ENCODE data around the gene RABAC1. TPM values are rescaled to one million over a fixed set of nuclear protein-coding genes. Genes with fewer than 3 reads are reported as not detected.
"Not testable (repeated sequence)": the region's sequence is repeated elsewhere in the genome, so short reads cannot be mapped to it uniquely, and the experiment has no call there.

Gene RABAC1
- total and polyA plus RNA-seq, 4 donors: 87.9 to 291 (median 263) TPM

DNA sequence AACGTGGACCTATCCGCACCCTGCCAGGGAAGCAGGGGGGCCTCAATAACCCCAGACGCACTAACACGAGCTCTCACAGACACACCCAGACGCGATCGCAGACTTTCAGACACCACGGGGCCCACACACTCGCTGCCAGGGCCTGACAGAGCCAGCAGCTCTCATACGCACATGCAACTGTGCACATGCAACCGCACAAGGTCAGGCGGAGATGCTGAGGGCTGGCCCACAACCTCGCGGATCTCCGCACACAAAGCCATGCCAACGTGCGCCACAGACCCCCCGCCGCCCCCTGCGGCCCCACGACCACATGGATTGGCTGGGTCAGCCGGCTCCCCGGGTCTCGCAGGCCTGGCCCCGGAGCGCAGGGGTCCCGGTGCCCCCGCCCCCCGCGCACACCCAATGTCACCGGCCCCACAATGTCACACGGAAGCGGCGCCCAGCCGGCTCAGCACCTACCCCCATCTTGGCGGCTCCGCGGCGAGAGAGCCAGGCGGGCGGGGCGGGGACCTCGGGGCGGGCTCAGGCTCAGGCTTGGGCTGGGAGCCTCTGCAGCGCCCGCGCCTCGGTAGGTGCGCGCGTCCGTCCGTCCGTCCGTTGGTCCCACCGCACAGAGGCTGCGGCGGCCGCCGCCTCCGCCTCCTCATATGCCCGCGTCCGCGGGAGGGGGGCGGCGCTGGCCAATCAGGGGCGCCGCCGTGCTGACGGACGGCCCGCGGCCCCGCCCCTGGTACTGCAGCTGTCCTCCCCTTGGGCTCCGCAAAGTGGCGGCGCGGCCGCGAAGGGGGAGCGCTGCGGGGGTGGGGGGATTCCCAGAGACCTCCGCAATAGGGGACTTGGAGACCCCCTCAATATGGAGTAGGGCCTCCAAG, 34.7 kb upstream of the RABAC1 start, which contains the start of gene ATP1A3:
Gene ATP1A3, minus strand, starts transcription at position 619 of the 872 bp plus-strand sequence. Its CDS starts 154 bp downstream, at position 465.
- H3K4me3 ChIP-seq: no peak within 1 kb of the TSS
- peaks cover 4 to 58% (median 35%) of the 10 kb centered on the region in 3 donors for H3K27me3 ChIP-seq (ENCODE audit: control insufficient read depth in 3 of 3, insufficient read depth in 3 of 3, low read length in 2 of 3)
- WGBS, 2 donors: 1% methylated on average over 55 to 84 of the region's 84 CpGs
- peak; percentile 29 for ATAC-seq (ENCODE audit: insufficient read depth, low FRiP score)
- no peak within 1 kb of the TSS for H3K9ac ChIP-seq (ENCODE audit: insufficient read depth in 1 of 2, low read length in 2 of 2)
- H3K27ac ChIP-seq (ENCODE audit: low read depth in 1 of 2, low read length in 1 of 2): peak within 1 kb of the TSS in 1 of 2 donors; percentile 55
- peak; percentile 6 to 21 (median 17) for DNase-seq
- H3K4me1 ChIP-seq (ENCODE audit: control insufficient read depth in 5 of 5, insufficient read depth in 5 of 5, low read length in 5 of 5): peaks cover 0 to 6% (median 0%) of the 10 kb centered on the region in 5 donors
- H3K36me3 ChIP-seq (ENCODE audit: control insufficient read depth in 4 of 4, insufficient read depth in 4 of 4, low read length in 4 of 4): no peaks in the 10 kb centered on the region
- peaks cover 0 to 6% (median 0%) of the 10 kb centered on the region in 4 donors for H3K9me3 ChIP-seq (ENCODE audit: control insufficient read depth in 4 of 4, insufficient read depth in 3 of 4, low read length in 3 of 4)
- TF ChIP-seq, protein P1, sequence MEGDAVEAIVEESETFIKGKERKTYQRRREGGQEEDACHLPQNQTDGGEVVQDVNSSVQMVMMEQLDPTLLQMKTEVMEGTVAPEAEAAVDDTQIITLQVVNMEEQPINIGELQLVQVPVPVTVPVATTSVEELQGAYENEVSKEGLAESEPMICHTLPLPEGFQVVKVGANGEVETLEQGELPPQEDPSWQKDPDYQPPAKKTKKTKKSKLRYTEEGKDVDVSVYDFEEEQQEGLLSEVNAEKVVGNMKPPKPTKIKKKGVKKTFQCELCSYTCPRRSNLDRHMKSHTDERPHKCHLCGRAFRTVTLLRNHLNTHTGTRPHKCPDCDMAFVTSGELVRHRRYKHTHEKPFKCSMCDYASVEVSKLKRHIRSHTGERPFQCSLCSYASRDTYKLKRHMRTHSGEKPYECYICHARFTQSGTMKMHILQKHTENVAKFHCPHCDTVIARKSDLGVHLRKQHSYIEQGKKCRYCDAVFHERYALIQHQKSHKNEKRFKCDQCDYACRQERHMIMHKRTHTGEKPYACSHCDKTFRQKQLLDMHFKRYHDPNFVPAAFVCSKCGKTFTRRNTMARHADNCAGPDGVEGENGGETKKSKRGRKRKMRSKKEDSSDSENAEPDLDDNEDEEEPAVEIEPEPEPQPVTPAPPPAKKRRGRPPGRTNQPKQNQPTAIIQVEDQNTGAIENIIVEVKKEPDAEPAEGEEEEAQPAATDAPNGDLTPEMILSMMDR (IDR thresholded peaks at IDR 0.05; ENCODE audit: control extremely low read depth, extremely low read depth): no peak

DNA sequence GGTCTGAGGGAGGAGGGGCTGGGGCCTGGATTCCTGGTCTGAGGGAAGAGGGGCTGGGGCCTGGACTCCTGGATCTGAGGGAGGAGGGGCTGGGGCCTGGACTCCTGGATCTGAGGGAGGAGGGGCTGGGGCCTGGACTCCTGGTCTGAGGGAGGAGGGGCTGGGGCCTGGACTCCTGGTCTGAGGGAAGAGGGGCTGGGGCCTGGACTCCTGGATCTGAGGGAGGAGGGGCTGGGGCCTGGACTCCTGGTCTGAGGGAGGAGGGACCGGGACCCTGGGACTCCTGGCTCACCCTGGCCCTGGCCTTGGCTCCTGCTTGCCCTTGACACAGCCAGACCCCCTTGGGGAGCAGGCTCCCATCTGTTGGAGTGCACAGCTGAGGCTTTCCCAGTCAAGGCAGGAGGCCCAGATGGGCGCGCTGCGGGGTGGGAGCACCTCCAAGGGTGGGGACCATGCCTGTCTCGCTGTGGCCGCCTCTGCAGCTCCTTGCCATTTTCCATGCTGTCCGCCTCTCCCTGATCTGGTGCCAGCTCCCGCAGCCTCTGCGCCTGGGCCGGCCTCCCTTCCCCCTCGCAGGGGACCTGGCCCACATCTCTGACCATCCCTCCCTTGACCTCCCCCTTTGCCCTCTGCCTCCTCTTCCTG, 32.9 kb upstream of the RABAC1 start:
- ATAC-seq (ENCODE audit: insufficient read depth, low FRiP score); H3K9me3 ChIP-seq (ENCODE audit: control insufficient read depth in 4 of 4, insufficient read depth in 3 of 4, low read length in 3 of 4); DNase-seq; H3K36me3 ChIP-seq (ENCODE audit: control insufficient read depth in 4 of 4, insufficient read depth in 4 of 4, low read length in 4 of 4); H3K4me1 ChIP-seq (ENCODE audit: control insufficient read depth in 5 of 5, insufficient read depth in 5 of 5, low read length in 5 of 5); H3K9ac ChIP-seq (ENCODE audit: insufficient read depth in 1 of 2, low read length in 2 of 2); H3K4me3 ChIP-seq: not testable (repeated sequence)
- WGBS, 2 donors: 75 to 94% methylated on average over 11 of the region's 11 CpGs
- Histone ChIP-seq H3K27me3 (ENCODE audit: control insufficient read depth in 3 of 3, insufficient read depth in 3 of 3, low read length in 2 of 3) (peaks cover 4 to 45% (median 31%) of the 10 kb centered on the region in 3 donors), H3K27ac (ENCODE audit: low read depth in 1 of 2, low read length in 1 of 2) (peak overlapping the region in 1 of 2 donors; percentile 45)

DNA sequence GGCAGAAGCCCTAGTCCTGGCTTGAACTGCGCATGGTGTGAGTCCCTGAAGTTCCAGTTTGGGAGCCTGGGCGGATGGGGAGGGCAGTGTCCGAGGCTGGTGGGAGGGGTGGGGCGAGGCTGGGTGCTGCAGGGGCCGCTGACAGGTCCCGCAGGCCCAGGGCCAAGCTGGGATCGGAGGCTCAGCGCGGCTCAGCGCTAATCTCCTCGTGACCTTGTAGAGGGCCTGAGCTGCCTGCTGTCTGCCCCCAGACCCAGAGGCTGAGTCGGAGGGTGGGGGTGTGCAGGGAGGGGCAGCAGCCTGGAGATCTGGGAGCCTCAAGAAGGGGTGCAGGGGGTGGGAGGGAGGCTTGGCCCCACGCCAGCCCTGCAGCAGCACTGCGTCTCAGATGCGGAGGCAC, 31.9 kb upstream of the RABAC1 start:
- Histone ChIP-seq H3K4me3 (no peak overlapping the region), H3K27ac (ENCODE audit: low read depth in 1 of 2, low read length in 1 of 2) (peak overlapping the region in 1 of 2 donors; percentile 45), H3K9ac (ENCODE audit: insufficient read depth in 1 of 2, low read length in 2 of 2) (no peak overlapping the region), H3K4me1 (ENCODE audit: control insufficient read depth in 5 of 5, insufficient read depth in 5 of 5, low read length in 5 of 5) (peaks cover 0 to 6% (median 0%) of the 10 kb centered on the region in 5 donors), H3K27me3 (ENCODE audit: control insufficient read depth in 3 of 3, insufficient read depth in 3 of 3, low read length in 2 of 3) (peaks cover 4 to 36% (median 27%) of the 10 kb centered on the region in 3 donors), H3K36me3 (ENCODE audit: control insufficient read depth in 4 of 4, insufficient read depth in 4 of 4, low read length in 4 of 4) (no peaks in the 10 kb centered on the region), H3K9me3 (ENCODE audit: control insufficient read depth in 4 of 4, insufficient read depth in 3 of 4, low read length in 3 of 4) (peaks cover 0 to 6% (median 0%) of the 10 kb centered on the region in 4 donors)
- WGBS, 2 donors: 44 to 64% methylated on average over 15 of the region's 15 CpGs
- TF ChIP-seq, protein P1 (IDR thresholded peaks at IDR 0.05; ENCODE audit: control extremely low read depth, extremely low read depth): no peak
- no peak for DNase-seq
- no peak for ATAC-seq (ENCODE audit: insufficient read depth, low FRiP score)

DNA sequence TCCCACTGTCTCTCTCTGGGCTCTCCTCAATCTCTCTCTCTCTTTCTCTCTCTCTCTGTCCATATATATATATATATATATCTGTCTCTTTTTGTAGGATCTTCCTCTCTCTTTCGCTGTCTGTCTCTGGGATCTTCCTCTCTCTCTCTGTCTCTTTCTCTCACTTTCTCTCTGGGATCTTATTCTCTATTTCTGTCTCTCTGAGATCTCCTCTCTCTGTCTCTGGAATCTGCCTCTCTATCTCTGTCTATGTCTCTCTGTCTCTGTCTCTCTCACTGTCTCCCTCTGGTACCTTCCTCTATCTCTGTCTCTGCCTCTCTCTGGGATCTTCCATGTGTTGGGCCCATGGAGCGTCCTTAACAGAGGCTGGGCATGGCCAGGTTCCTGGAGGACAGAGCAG, 31.5 kb upstream of the RABAC1 start:
- TF ChIP-seq, protein P1 (IDR thresholded peaks at IDR 0.05; ENCODE audit: control extremely low read depth, extremely low read depth): no peak
- DNase-seq (no peak), ATAC-seq (ENCODE audit: insufficient read depth, low FRiP score) (no peak)
- H3K9ac ChIP-seq (ENCODE audit: insufficient read depth in 1 of 2, low read length in 2 of 2): no peak overlapping the region
- no peak overlapping the region for H3K4me3 ChIP-seq
- peaks cover 0 to 6% (median 0%) of the 10 kb centered on the region in 5 donors for H3K4me1 ChIP-seq (ENCODE audit: control insufficient read depth in 5 of 5, insufficient read depth in 5 of 5, low read length in 5 of 5)
- no peaks in the 10 kb centered on the region for H3K36me3 ChIP-seq (ENCODE audit: control insufficient read depth in 4 of 4, insufficient read depth in 4 of 4, low read length in 4 of 4)
- H3K9me3 ChIP-seq (ENCODE audit: control insufficient read depth in 4 of 4, insufficient read depth in 3 of 4, low read length in 3 of 4): peaks cover 0 to 6% (median 0%) of the 10 kb centered on the region in 4 donors
- peaks cover 4 to 32% (median 24%) of the 10 kb centered on the region in 3 donors for H3K27me3 ChIP-seq (ENCODE audit: control insufficient read depth in 3 of 3, insufficient read depth in 3 of 3, low read length in 2 of 3)
- H3K27ac ChIP-seq (ENCODE audit: low read depth in 1 of 2, low read length in 1 of 2): peak overlapping the region in 1 of 2 donors; percentile 37
- 79 to 90% methylated on average over 2 of the region's 2 CpGs for WGBS, 2 donors
